Brain pericyte (primary cell): ENCODE measurements around the gene LIFR.

Source experiments
- DNase-seq: peaks from one replicate; pipeline ENCODE4 v3.0.0-alpha.2; 2012; ENCODE audit warnings: low read depth, low spot score

LIFR gene

GRCh38 chr5:38548064-38548759 is 8.2 kb downstream of the LIFR start:
- DNase-seq, result no peak

GRCh38 chr5:38547257-38547656 is 9.2 kb downstream of the LIFR start:
- DNase-seq, result no peak

- DNase-seq, result no peak
Observed at GRCh38 chr5:38546691-38547146, 9.7 kb downstream of the LIFR start.

GRCh38 chr5:38543886-38544285 is 12.6 kb downstream of the LIFR start:
- DNase-seq, result no peak

- no peak for DNase-seq
Observed at GRCh38 chr5:38543074-38543473, 13.4 kb downstream of the LIFR start.

GRCh38 chr5:38541174-38541725 is 15.2 kb downstream of the LIFR start:
- DNase-seq, result no peak

- DNase-seq, result no peak
Observed at GRCh38 chr5:38540314-38540713, 16.1 kb downstream of the LIFR start.

- DNase-seq, result no peak
Observed at GRCh38 chr5:38538161-38538560, 18.3 kb downstream of the LIFR start.

GRCh38 chr5:38537505-38537904 is 18.9 kb downstream of the LIFR start:
- DNase-seq, result no peak

- DNase-seq, result no peak
Observed at GRCh38 chr5:38536968-38537367, 19.5 kb downstream of the LIFR start.

- no peak for DNase-seq
Observed at GRCh38 chr5:38535845-38536244, 20.6 kb downstream of the LIFR start.

- no peak for DNase-seq
Observed at GRCh38 chr5:38535248-38535750, 21.1 kb downstream of the LIFR start.

GRCh38 chr5:38534156-38534453 is 22.3 kb downstream of the LIFR start:
- DNase-seq, result no peak

GRCh38 chr5:38533286-38534155 is 22.9 kb downstream of the LIFR start:
- DNase-seq, result no peak

GRCh38 chr5:38532165-38532669 is 24.2 kb downstream of the LIFR start:
- DNase-seq, result no peak

- no peak for DNase-seq
Observed at GRCh38 chr5:38531518-38531917, 24.9 kb downstream of the LIFR start.

- DNase-seq, result no peak
Observed at GRCh38 chr5:38529955-38530646, 26.3 kb downstream of the LIFR start.

GRCh38 chr5:38528162-38528703 is 28.2 kb downstream of the LIFR start:
- DNase-seq, result no peak

- DNase-seq, result no peak
Observed at GRCh38 chr5:38527475-38527874, 29.0 kb downstream of the LIFR start.

- DNase-seq, result no peak
Observed at GRCh38 chr5:38524022-38524421, 32.4 kb downstream of the LIFR start.

- DNase-seq, result no peak
Observed at GRCh38 chr5:38519476-38519875, 37.0 kb downstream of the LIFR start.

- DNase-seq, result no peak
Observed at GRCh38 chr5:38518341-38518740, 38.1 kb downstream of the LIFR start.
